Measurements from ENCODE around the gene SSTR1.

SSTR1 gene

GRCh38 chr14:38202444-38203191, 5.1 kb upstream of the SSTR1 start:
- DNase-seq (ENCODE audit: low read depth in 3 of 3): no peak

DNA sequence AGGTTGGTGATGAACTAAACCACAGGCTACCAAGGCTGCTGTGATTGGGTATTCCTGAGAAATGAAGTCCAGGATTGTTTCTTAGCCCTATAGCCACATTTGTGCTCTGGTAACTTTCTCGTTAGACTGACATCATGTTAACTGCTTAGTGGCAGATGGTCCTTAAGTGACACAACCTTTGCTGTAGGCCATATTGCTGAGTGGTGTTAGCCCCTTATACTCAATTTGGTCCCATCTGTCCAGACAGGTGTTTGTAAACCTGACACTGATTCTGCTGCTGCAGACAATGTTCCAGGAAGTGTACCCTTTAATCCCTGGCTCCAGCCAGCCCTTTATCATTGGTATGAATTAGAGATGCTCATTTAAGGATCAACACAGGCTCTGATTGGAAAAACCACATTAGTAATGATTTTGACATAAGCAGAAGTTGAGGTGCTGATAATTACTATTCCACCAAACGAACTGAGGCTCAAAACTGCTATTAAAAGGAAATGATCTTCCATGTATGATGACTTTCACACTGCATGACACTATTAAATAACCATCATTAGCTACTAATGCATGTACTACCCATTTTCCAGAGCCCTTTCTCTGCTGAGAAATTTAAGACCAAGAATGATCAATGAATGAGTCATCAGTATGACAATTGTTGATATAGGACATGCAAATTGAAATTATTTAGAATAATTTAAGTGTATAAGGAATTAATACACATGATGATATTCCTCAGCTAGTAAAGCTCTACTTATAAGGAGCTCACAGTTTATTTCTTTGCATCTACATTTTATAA, 3.6 kb upstream of the SSTR1 start:
- no peak for DNase-seq (ENCODE audit: low read depth in 3 of 3)

GRCh38 chr14:38204719-38205115, 3.0 kb upstream of the SSTR1 start:
- no peak for DNase-seq (ENCODE audit: low read depth in 3 of 3)

GRCh38 chr14:38205119-38205813, 2.4 kb upstream of the SSTR1 start:
- DNase-seq (ENCODE audit: low read depth in 3 of 3): no peak

DNA sequence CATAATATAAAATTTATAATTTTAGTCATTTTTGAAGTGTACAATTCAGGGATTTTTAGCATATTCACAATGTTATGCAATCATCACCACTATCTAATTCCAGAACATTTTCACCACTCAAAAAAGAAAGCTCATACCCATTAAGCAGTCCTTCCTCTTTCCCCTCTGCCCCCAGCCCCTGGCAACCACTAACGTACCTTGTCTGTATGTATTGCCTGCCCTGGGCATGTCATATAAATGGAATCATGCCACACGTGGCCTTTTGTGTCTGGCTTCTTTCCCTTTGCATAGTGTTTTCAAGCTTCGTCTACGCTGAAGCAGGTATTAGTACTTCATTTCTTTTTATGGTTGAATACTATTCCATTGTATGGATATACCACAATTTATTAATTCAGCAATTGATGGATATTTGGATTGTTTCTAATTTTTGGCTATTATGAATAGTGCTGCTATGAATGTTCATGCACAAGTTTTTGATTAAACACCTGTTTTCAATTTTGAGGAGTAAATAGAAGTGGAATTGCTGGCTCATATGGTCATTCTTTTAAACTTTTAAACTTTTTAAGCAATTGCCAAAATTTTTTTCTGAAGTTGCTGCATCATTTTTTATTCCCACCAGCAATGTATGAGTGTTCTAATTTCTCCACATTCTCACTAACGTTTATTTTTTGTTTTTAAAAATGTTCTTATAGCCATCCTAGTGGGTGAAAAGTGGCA, 1.6 kb upstream of the SSTR1 start:
- DNase-seq (ENCODE audit: low read depth in 3 of 3): no peak

DNA sequence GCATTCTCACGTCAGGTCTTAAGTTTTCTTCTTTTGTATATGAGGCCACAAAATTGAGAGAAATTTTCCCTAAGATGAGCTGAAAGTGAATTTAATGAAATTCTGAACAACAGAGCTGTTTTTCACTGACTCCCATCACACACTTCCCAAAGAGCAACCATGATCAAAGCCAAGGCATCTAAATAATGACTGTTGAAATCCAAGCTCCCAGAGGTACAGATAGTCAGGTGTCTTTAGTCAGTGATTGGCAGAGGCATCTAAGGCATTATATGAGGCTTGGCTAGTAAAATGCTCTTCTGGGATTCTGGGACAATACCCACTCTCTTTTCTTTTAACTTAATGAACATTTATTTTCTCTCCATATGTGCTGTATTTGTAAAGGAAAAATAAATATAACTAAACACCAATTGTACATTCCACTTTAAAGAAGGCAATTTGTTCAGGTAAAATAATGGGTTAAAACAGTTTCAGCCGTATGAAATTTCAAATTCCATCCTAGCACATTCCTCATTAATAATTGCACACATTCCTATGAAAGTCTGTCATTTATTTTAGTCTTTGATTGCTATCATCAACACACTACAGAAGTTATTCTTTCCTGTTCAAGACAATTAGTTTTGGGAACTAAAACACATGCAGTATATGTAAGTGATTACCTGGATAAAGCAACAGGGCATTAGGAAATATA, 871 bp upstream of the SSTR1 start:
- DNase-seq (ENCODE audit: low read depth in 3 of 3): no peak

GRCh38 chr14:38207377-38207735, 348 bp upstream of the SSTR1 start:
- DNase-seq (ENCODE audit: low read depth in 3 of 3): no peak

- DNase-seq (ENCODE audit: low read depth in 3 of 3): no peak
Observed at GRCh38 chr14:38208618-38209562, 1.2 kb downstream of the SSTR1 start.

DNA sequence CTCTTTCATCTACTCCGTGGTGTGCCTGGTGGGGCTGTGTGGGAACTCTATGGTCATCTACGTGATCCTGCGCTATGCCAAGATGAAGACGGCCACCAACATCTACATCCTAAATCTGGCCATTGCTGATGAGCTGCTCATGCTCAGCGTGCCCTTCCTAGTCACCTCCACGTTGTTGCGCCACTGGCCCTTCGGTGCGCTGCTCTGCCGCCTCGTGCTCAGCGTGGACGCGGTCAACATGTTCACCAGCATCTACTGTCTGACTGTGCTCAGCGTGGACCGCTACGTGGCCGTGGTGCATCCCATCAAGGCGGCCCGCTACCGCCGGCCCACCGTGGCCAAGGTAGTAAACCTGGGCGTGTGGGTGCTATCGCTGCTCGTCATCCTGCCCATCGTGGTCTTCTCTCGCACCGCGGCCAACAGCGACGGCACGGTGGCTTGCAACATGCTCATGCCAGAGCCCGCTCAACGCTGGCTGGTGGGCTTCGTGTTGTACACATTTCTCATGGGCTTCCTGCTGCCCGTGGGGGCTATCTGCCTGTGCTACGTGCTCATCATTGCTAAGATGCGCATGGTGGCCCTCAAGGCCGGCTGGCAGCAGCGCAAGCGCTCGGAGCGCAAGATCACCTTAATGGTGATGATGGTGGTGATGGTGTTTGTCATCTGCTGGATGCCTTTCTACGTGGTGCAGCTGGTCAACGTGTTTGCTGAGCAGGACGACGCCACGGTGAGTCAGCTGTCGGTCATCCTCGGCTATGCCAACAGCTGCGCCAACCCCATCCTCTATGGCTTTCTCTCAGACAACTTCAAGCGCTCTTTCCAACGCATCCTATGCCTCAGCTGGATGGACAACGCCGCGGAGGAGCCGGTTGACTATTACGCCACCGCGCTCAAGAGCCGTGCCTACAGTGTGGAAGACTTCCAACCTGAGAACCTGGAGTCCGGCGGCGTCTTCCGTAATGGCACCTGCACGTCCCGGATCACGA, 2.2 kb downstream of the SSTR1 start:
- no peak for DNase-seq (ENCODE audit: low read depth in 3 of 3)

- DNase-seq (ENCODE audit: low read depth in 3 of 3): no peak
Observed at GRCh38 chr14:38210587-38211216, 3.0 kb downstream of the SSTR1 start.

GRCh38 chr14:38211255-38211735, 3.6 kb downstream of the SSTR1 start:
- DNase-seq (ENCODE audit: low read depth in 3 of 3): no peak

DNA sequence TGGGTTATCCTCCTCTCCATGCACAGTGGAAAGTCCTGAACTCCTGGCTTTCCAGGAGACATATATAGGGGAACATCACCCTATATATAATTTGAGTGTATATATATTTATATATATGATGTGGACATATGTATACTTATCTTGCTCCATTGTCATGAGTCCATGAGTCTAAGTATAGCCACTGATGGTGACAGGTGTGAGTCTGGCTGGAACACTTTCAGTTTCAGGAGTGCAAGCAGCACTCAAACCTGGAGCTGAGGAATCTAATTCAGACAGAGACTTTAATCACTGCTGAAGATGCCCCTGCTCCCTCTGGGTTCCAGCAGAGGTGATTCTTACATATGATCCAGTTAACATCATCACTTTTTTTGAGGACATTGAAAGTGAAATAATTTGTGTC, 4.4 kb downstream of the SSTR1 start:
- DNase-seq (ENCODE audit: low read depth in 3 of 3): no peak

DNA sequence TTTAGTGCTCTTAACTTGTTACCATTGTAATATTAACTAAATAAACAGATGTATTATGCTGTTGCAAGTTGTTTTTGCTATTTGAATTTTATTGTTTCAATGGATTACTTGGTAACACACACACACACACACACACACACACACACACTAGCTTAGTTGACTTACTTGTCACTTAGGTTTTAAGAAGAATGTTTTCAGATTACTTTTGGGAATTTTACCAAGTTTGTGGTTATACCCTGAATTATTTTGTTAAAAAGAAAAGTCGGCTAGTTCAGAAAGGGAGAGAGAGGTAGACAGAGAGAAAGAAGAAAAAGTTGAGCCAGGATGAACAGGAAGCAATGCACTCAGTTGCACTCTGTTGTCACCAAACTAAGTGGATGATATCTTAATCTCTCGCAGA, 5.3 kb downstream of the SSTR1 start:
- no peak for DNase-seq (ENCODE audit: low read depth in 3 of 3)

DNA sequence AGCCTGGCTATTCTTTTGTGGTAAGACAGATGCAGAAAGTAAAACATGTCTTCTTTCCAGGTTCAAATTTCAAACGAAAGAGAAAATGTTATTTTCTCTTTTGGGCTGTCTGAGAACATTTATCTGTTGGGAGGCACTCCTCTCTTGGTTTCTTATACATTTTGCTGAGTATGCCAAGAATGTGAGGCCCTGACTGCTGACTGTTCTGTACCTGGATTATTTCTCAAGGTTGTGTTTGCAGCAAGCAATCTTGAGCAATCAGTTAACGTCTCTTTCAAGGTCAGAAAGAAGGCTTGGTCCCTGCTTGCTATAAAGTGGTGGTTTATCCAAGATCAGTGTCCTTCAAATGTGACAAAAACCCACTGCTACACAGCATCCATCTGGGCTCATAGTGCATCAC, 9.8 kb downstream of the SSTR1 start:
- DNase-seq (ENCODE audit: low read depth in 3 of 3): no peak

- no peak for DNase-seq (ENCODE audit: low read depth in 3 of 3)
Observed at GRCh38 chr14:38221077-38221476, 13.4 kb downstream of the SSTR1 start.

GRCh38 chr14:38224338-38224737, 16.6 kb downstream of the SSTR1 start:
- DNase-seq (ENCODE audit: low read depth in 3 of 3): no peak

DNA sequence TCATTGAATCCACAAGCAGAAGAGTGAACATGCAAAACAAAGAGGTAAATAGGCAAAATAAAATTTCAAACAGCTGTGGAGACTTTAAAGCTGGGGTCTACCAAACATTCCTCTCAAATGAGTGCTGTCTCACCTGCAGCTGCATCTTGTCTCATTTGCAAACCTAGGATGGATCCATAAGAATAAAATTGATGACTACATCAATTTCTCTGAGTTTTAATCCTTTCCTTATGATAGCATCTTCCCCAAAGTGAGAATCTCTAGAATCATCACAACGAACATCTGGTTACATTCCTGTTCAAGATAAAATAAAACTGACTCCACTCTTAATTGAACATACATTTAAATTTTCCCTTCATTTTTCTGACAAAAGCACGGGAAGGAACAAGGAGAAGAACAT, 18.2 kb downstream of the SSTR1 start:
- no peak for DNase-seq (ENCODE audit: low read depth in 3 of 3)

DNA sequence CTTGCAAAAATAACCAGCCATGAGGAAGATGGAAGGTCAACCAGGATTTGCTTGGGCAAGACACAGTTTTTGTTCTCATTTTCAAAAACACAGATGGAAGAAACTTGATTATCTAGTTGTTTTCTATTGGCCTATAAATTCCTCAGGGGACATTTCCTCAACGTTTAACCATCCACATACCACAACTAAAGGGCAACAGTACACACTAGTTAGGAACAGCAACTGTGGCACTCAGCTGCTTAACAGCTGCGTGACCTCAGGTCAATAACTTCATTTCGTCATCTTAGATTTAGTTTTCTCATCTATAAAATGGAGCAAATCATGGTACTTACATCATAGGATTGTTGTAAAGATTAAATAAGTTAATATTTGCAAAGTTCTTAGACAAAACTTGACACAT, 18.7 kb downstream of the SSTR1 start:
- DNase-seq (ENCODE audit: low read depth in 3 of 3): no peak

GRCh38 chr14:38233218-38233617, 25.5 kb downstream of the SSTR1 start:
- no peak for DNase-seq (ENCODE audit: low read depth in 3 of 3)
